DND-41 (cell line): ENCODE measurements around the gene SBF1.

Experiments used
- ATAC-seq: fragments of 200-7000 bp; cut with Tn5 transposase; 3 replicates; pipeline ENCODE4 v1.9.1; 2021; ENCODE audit warnings: low read depth; ENCODE audit not compliant: insufficient read depth
- DNase-seq: peaks from one replicate; pipeline ENCODE4 v3.0.0-alpha.2; 2020
- H2AFZ ChIP-seq: 2 replicates; pipeline ENCODE4 v1.6.0; 2012; ENCODE audit warnings: low read depth, low read length
- H3K27ac ChIP-seq: 2 replicates; pipeline ENCODE4 v1.5.1; 2012; ENCODE audit warnings: low read length, inconsistent platforms
- H3K27me3 ChIP-seq: fragments of 200-600 bp; sonication (generic); 2 replicates; pipeline ENCODE4 v1.6.0; 2012; ENCODE audit warnings: low read length, mild to moderate bottlenecking, inconsistent platforms; ENCODE audit not compliant: insufficient read depth, poor library complexity
- H3K36me3 ChIP-seq: 2 replicates; pipeline ENCODE4 v1.5.1; 2012; ENCODE audit warnings: low read length, inconsistent platforms; ENCODE audit not compliant: insufficient read depth
- H3K4me1 ChIP-seq: 2 replicates; pipeline ENCODE4 v1.5.1; 2012; ENCODE audit warnings: mild to moderate bottlenecking, low read length; ENCODE audit not compliant: insufficient read depth
- H3K4me2 ChIP-seq: 2 replicates; pipeline ENCODE4 v1.6.0; 2012; ENCODE audit warnings: mild to moderate bottlenecking, moderate library complexity, low read length, inconsistent platforms; ENCODE audit not compliant: insufficient read depth
- H3K4me3 ChIP-seq, 2 experiments: fragments of 200-600 bp in 1 of 2; shearing (Covaris generic) in 1 of 2; 2 replicates each; pipeline ENCODE4 v1.5.1; 2012 to 2016; ENCODE audit warnings: inconsistent platforms in 2 of 2, low read length in 2 of 2, mild to moderate bottlenecking in 2 of 2, low read depth in 1 of 2, moderate library complexity in 1 of 2
- H3K79me2 ChIP-seq: 2 replicates; pipeline ENCODE4 v1.6.0; 2012; ENCODE audit warnings: low read length, inconsistent platforms; ENCODE audit not compliant: insufficient read depth
- H3K9ac ChIP-seq: 2 replicates; pipeline ENCODE4 v1.6.0; 2012; ENCODE audit warnings: low read depth, mild to moderate bottlenecking, inconsistent platforms, low read length, moderate library complexity
- H3K9me3 ChIP-seq: 2 replicates; pipeline ENCODE4 v1.5.1; 2012; ENCODE audit warnings: low read length, moderate library complexity, mild to moderate bottlenecking, inconsistent platforms; ENCODE audit not compliant: insufficient read depth, severe bottlenecking
- H4K20me1 ChIP-seq: 2 replicates; pipeline ENCODE4 v1.6.0; 2012; ENCODE audit warnings: low read length; ENCODE audit not compliant: insufficient read depth
- CTCF ChIP-seq: IDR thresholded peaks from 2 replicates; pipeline ENCODE4 v1.5.1; 2012; ENCODE audit warnings: borderline replicate concordance, low read length, moderate library complexity, mild to moderate bottlenecking; ENCODE audit not compliant: poor library complexity, severe bottlenecking; ENCODE audit errors: extremely low read depth
- EZH2 ChIP-seq: IDR thresholded peaks from 3 replicates; pipeline ENCODE4 v1.6.1; 2012; ENCODE audit warnings: borderline replicate concordance, low read depth, mild to moderate bottlenecking, moderate library complexity, low read length, inconsistent platforms; ENCODE audit not compliant: severe bottlenecking

The SBF1 gene

GRCh38 chr22:50487290-50488005, 12.6 kb upstream of the SBF1 start:
- Histone ChIP-seq H3K4me1 (no peaks in the 10 kb centered on the region), H3K4me2 (no peak overlapping the region), H3K27ac (no peak overlapping the region)

GRCh38 chr22:50486561-50487289, 11.9 kb upstream of the SBF1 start, which contains the start of gene MIOX:
Gene MIOX, plus strand, starts transcription at chr22:50486859. Its CDS starts 39 bp downstream, at chr22:50486898.
- H3K4me3 ChIP-seq = no peak within 1 kb of the TSS
- no peaks in the 10 kb centered on the region for H3K79me2 ChIP-seq
- TF ChIP-seq EZH2 (no peak), CTCF (no peak)
- H3K4me1 ChIP-seq = no peaks in the 10 kb centered on the region
- no peak within 1 kb of the TSS for H3K27ac ChIP-seq
- no peak within 1 kb of the TSS for H3K4me2 ChIP-seq
- H2AFZ ChIP-seq = no peak within 1 kb of the TSS
- ATAC-seq (no peak), DNase-seq (no peak)
- no peaks in the 10 kb centered on the region for H3K9me3 ChIP-seq
- no peak within 1 kb of the TSS for H3K9ac ChIP-seq
- no peaks in the 10 kb centered on the region for H4K20me1 ChIP-seq
- no peaks in the 10 kb centered on the region for H3K36me3 ChIP-seq
- H3K27me3 ChIP-seq = no peaks in the 10 kb centered on the region

More at GRCh38 chr22:50487290-50488005, 12.6 kb upstream of the SBF1 start:
- Histone ChIP-seq H3K9ac (no peak overlapping the region), H3K27me3 (no peaks in the 10 kb centered on the region), H3K9me3 (no peaks in the 10 kb centered on the region), H3K36me3 (no peaks in the 10 kb centered on the region), H3K4me3 (no peak overlapping the region), H3K79me2 (no peaks in the 10 kb centered on the region), H4K20me1 (no peaks in the 10 kb centered on the region), H2AFZ (no peak overlapping the region)
- DNase-seq = no peak
- TF ChIP-seq CTCF (no peak), EZH2 (no peak)
- no peak for ATAC-seq

- ATAC-seq (no peak; the same call in 2 of the 3 replicates), DNase-seq (no peak)
- Histone ChIP-seq H4K20me1 (no peaks in the 10 kb centered on the region), H3K36me3 (no peaks in the 10 kb centered on the region), H3K9ac (no peak overlapping the region), H3K4me3 (no peak overlapping the region), H3K27me3 (no peaks in the 10 kb centered on the region), H2AFZ (no peak overlapping the region), H3K27ac (no peak overlapping the region), H3K79me2 (no peaks in the 10 kb centered on the region), H3K4me1 (no peaks in the 10 kb centered on the region), H3K9me3 (no peaks in the 10 kb centered on the region), H3K4me2 (no peak overlapping the region)
- TF ChIP-seq EZH2 (no peak), CTCF (no peak)
These were observed 10.6 kb upstream of the SBF1 start for GRCh38 chr22:50485221-50486131.
